ENCODE measurements around the gene NDUFS7.

The NDUFS7 gene

GRCh38 chr19:1383312-1384084 is at the start of gene NDUFS7:
TSS of gene NDUFS7 (plus strand) at chr19:1383907. CDS start at chr19:1383927, 20 bp downstream.
- peak; percentile 97 for DNase-seq

- no peak for DNase-seq
Measured at GRCh38 chr19:1336079-1336684, 47.5 kb upstream of the NDUFS7 start.

GRCh38 chr19:1340681-1341469 is 42.8 kb upstream of the NDUFS7 start:
- no peak for DNase-seq

GRCh38 chr19:1343041-1343440 is 40.7 kb upstream of the NDUFS7 start:
- no peak for DNase-seq

GRCh38 chr19:1349211-1349610 is 34.5 kb upstream of the NDUFS7 start:
- no peak for DNase-seq

GRCh38 chr19:1350867-1351266 is 32.8 kb upstream of the NDUFS7 start:
- no peak for DNase-seq

GRCh38 chr19:1351381-1351851 is 32.3 kb upstream of the NDUFS7 start:
- no peak for DNase-seq

- no peak for DNase-seq
Measured at GRCh38 chr19:1353144-1353543, 30.6 kb upstream of the NDUFS7 start.

- DNase-seq, result no peak
Measured at GRCh38 chr19:1354970-1355567, 28.6 kb upstream of the NDUFS7 start.

- no peak for DNase-seq
Measured at GRCh38 chr19:1355568-1356507, 27.9 kb upstream of the NDUFS7 start.

GRCh38 chr19:1356508-1356865 is 27.2 kb upstream of the NDUFS7 start:
- no peak for DNase-seq

GRCh38 chr19:1357531-1358109 is 26.1 kb upstream of the NDUFS7 start:
- DNase-seq, result no peak

GRCh38 chr19:1360126-1360817 is 23.4 kb upstream of the NDUFS7 start:
- no peak for DNase-seq

- DNase-seq, result no peak
Measured at GRCh38 chr19:1360818-1361461, 22.8 kb upstream of the NDUFS7 start.

- DNase-seq, result no peak
Measured at GRCh38 chr19:1361601-1362386, 21.9 kb upstream of the NDUFS7 start.

GRCh38 chr19:1362387-1363257 is 21.1 kb upstream of the NDUFS7 start:
- no peak for DNase-seq

GRCh38 chr19:1363599-1363998 is 20.1 kb upstream of the NDUFS7 start:
- peak; percentile 62 for DNase-seq

GRCh38 chr19:1364070-1364704 is 19.5 kb upstream of the NDUFS7 start:
- DNase-seq, result peak; percentile 30

Data from CD4-positive, alpha-beta T cell treated with Interleukin-17A for 1 hour (primary cell).